Muscle of leg (tissue), 11 donors: ENCODE results near the gene LARP4B. TPM values are rescaled to one million over a fixed set of nuclear protein-coding genes. Genes with fewer than 3 reads are reported as not detected.
A peak's percentile ranks its signal among the peaks of the same experiment; 100 is the strongest.

Experiments
- DNase-seq: peaks from one replicate; pipeline ENCODE4 v3.0.0; 2013
- H3K27ac ChIP-seq: one replicate; pipeline ENCODE4 v1.5.1; 2013; ENCODE audit warnings: mild to moderate bottlenecking, low read length, control low read depth
- H3K27me3 ChIP-seq: one replicate; pipeline ENCODE4 v1.6.1; 2013; ENCODE audit warnings: low read length; ENCODE audit not compliant: control insufficient read depth, insufficient read depth
- H3K36me3 ChIP-seq: one replicate; pipeline ENCODE4 v1.6.1; 2013; ENCODE audit warnings: low read length; ENCODE audit not compliant: control insufficient read depth, insufficient read depth
- H3K4me1 ChIP-seq: one replicate; pipeline ENCODE4 v1.6.1; 2013; ENCODE audit warnings: low read length; ENCODE audit not compliant: control insufficient read depth, insufficient read depth
- H3K4me3 ChIP-seq: one replicate; pipeline ENCODE4 v1.5.1; 2013; ENCODE audit warnings: low read length, control low read depth
- H3K9me3 ChIP-seq: replicated peaks from 2 replicates; pipeline ENCODE4 v1.6.1; 2013; ENCODE audit warnings: low read depth, low read length; ENCODE audit not compliant: control insufficient read depth
- WGBS: methylation state at CpG from one replicate; pipeline ENCODE4 v1.1.5; 2013; ENCODE audit warnings: missing lambda C conversion rate; ENCODE audit not compliant: insufficient coverage; 5-methylcytosine and 5-hydroxymethylcytosine counted together
- polyA plus RNA-seq, 8 donors: library from polyadenylated mRNA; unstranded; fragments of 120-200 nt; gene quantifications; one replicate each; pipeline versions ENCODE4 v1.2.1 to v1.2.3, GENCODE V29; 2013; ENCODE audit warnings: inconsistent platforms in 1 of 8, low replicate concordance in 1 of 8; ENCODE audit not compliant: insufficient read length in 8 of 8, insufficient read depth in 1 of 8
- total RNA-seq: library from RNA; stranded (reverse); fragments of 120-200 nt; gene quantifications from one replicate; pipeline ENCODE4 v1.2.4, GENCODE V29; 2013

LARP4B gene
- total and polyA plus RNA-seq, 9 donors: 35.8 to 84.5 (median 54.8) TPM

- no peak overlapping the region for H3K27ac ChIP-seq
- peaks cover 3% of the 10 kb centered on the region for H3K36me3 ChIP-seq
- WGBS: 95% methylated on average over 7 of the region's 7 CpGs
- peaks cover 15% of the 10 kb centered on the region for H3K4me1 ChIP-seq
- no peak for DNase-seq
- H3K9me3 ChIP-seq: peaks cover 2% of the 10 kb centered on the region
- no peak overlapping the region for H3K4me3 ChIP-seq
- H3K27me3 ChIP-seq: peaks cover 5% of the 10 kb centered on the region
These were observed 139.9 kb downstream of the LARP4B start for GRCh38 chr10:791639-792038.

GRCh38 chr10:790821-791551 lies 140.5 kb downstream of the LARP4B start:
- Histone ChIP-seq H3K36me3 (peaks cover 3% of the 10 kb centered on the region), H3K4me3 (no peak overlapping the region)
- no peak for DNase-seq

GRCh38 chr10:789831-790701 lies 141.4 kb downstream of the LARP4B start:
- peaks cover 3% of the 10 kb centered on the region for H3K36me3 ChIP-seq
- H3K4me1 ChIP-seq: peaks cover 20% of the 10 kb centered on the region
- no peak overlapping the region for H3K4me3 ChIP-seq
- WGBS: 53% methylated on average over 29 of the region's 30 CpGs
- no peaks in the 10 kb centered on the region for H3K9me3 ChIP-seq
- peaks cover 7% of the 10 kb centered on the region for H3K27me3 ChIP-seq
- DNase-seq: no peak
- H3K27ac ChIP-seq: no peak overlapping the region

More at GRCh38 chr10:790821-791551, 140.5 kb downstream of the LARP4B start:
- WGBS: 81% methylated on average over 25 of the region's 25 CpGs
- H3K9me3 ChIP-seq: peaks cover 2% of the 10 kb centered on the region
- H3K4me1 ChIP-seq: peaks cover 15% of the 10 kb centered on the region
- peaks cover 5% of the 10 kb centered on the region for H3K27me3 ChIP-seq
- H3K27ac ChIP-seq: no peak overlapping the region

DNA sequence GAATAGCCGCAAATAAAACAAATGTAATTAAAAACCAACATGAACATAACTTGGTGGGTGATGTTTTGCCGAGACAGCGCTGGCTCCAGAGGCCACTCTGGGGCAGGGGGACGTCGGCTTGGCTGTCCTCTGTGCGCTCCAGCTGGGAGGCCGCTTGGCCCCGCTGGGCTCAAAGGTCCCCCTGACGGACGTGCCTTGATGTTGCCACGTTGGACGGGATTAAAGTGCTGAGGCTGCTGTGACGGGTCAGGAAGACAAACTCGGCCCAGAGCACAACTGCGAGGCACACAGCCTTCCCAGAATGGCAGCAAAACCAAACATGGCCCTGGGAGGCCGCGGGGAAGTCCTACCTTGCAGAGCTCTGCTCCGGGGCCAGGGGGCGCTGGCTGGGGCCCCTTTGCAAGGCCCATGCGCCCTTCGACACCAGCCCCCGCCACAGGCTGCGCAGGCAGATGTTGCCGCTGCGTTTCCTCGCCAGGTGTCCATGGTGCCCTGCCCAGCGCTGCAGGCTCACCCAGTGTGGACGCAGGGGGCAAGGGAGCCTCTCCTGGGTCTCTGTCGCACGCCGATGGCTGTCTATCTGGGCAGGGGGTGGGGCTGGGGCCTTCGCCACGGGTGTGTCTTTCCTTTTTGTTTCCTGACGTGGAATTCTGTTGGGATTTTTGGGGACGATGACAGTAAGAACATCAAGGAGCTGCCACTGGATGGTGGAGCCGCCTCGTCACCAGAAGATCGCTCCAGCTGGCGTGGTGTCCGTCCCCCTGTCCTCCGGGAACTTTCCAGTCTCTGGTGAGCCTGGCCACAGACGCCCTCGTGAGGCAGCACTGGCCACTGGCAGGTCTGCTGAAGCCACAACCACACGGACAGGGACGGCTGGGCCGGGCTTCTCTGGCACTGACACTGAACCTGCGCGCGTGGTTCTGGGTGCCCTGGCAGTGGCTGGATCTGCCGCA lies 142.4 kb downstream of the LARP4B start:
- 28% methylated on average over 44 of the region's 50 CpGs for WGBS
- DNase-seq: peak; percentile 58
- H3K9me3 ChIP-seq: no peaks in the 10 kb centered on the region
- peaks cover 26% of the 10 kb centered on the region for H3K4me1 ChIP-seq
- H3K27me3 ChIP-seq: peaks cover 7% of the 10 kb centered on the region
- H3K27ac ChIP-seq: no peak overlapping the region
- peaks cover 3% of the 10 kb centered on the region for H3K36me3 ChIP-seq
- no peak overlapping the region for H3K4me3 ChIP-seq

DNA sequence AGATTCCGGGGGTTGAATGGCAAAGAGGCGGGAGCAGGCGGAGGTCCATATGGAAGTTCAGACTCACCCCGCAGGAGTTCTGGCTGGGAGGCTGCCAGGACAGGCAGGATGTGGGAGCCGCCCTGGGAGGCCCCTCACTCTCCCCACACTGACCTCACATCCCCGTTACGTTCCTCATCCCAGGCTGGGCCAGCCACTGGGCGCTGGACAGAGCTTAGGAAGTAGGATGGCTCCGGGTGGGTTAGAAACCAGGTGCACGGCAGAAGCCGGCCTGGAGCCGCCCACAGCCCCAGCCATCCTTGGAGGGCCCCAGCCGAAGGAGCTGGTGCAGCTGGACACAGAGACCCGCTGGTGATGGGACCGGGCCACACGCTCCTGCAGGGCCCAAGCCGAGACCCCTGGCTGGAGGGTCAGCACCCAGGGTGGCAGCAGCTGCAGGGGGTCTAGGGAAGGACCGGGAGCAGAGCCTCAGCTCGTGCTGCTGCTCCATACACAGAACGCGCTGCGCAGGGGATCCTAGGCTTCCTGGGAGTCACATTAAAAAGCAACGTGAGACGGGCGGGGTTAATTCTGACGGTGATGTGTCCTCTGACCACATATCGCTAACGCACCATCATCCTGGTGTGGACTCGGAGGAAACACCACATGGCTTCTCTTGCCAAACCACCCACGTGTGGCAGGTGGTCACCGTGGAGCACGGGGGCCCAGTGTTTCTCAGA lies 143.4 kb downstream of the LARP4B start:
- Histone ChIP-seq H3K4me3 (no peak overlapping the region), H3K27me3 (peaks cover 7% of the 10 kb centered on the region), H3K27ac (no peak overlapping the region), H3K36me3 (peaks cover 3% of the 10 kb centered on the region), H3K9me3 (no peaks in the 10 kb centered on the region), H3K4me1 (peaks cover 26% of the 10 kb centered on the region)
- peak; percentile 50 for DNase-seq
- WGBS: 51% methylated on average over 26 of the region's 32 CpGs

GRCh38 chr10:786633-787474 lies 144.7 kb downstream of the LARP4B start:
- Histone ChIP-seq H3K4me1 (peaks cover 26% of the 10 kb centered on the region), H3K36me3 (peaks cover 3% of the 10 kb centered on the region), H3K4me3 (no peak overlapping the region), H3K27ac (no peak overlapping the region), H3K9me3 (no peaks in the 10 kb centered on the region), H3K27me3 (peaks cover 13% of the 10 kb centered on the region)
- no peak for DNase-seq
- WGBS: 73% methylated on average over 38 of the region's 44 CpGs

- no peaks in the 10 kb centered on the region for H3K36me3 ChIP-seq
- no peak overlapping the region for H3K4me3 ChIP-seq
- no peak overlapping the region for H3K27ac ChIP-seq
- H3K27me3 ChIP-seq: peaks cover 13% of the 10 kb centered on the region
- H3K4me1 ChIP-seq: peaks cover 26% of the 10 kb centered on the region
- H3K9me3 ChIP-seq: no peaks in the 10 kb centered on the region
- no peak for DNase-seq
- WGBS: 76% methylated on average over 15 of the region's 15 CpGs
These were observed 145.7 kb downstream of the LARP4B start for GRCh38 chr10:785861-786214.

DNA sequence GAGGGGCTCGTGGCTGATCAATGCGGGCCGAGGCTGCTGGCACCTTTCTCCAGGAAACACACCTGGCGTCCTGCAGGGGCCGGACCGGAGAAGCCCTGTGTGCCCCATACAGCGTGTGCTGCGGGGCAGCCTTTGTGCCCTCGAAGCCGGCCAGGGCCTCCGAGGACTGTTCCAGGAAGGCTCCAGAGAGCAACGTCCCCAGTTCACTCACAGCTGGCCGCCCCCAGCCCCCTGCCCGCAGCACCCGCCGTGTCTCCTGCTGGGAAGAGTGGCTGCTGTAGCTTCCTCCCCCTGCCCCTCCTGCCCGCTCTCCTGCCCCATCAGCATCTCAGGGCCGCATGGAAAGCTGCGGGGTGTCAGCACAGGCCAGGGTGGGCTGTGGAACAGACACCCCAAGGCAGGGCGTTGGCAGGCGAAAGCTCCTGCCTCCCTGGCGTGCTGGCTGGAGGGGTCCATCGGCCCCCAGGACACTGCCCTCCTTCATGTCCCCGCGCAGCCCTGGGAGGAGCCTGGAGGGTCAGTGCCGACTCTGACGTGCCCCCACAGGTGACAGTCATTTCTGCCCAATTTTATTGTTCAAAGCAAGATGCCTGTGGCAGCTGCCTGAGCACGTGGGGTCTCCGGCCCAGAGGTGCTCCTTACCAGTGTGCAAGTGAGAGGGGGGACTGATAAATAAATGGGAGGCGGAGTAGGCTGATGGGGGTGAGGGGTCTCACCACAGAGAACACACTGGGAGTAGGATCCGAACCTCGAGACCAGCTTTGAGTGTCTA lies 146.2 kb downstream of the LARP4B start:
- Histone ChIP-seq H3K36me3 (no peaks in the 10 kb centered on the region), H3K4me3 (peak overlapping the region; percentile 53), H3K27me3 (peaks cover 13% of the 10 kb centered on the region), H3K27ac (no peak overlapping the region), H3K9me3 (no peaks in the 10 kb centered on the region), H3K4me1 (peaks cover 26% of the 10 kb centered on the region)
- 46% methylated on average over 32 of the region's 32 CpGs for WGBS
- no peak for DNase-seq
